H1 (cell line): ENCODE results near the gene C20orf202. TPM values are rescaled to one million over a fixed set of nuclear protein-coding genes. Genes with fewer than 3 reads are reported as not detected.

Experiments used
- BRCA1 ChIP-seq: IDR thresholded peaks from 2 replicates; pipeline ENCODE4 v1.6.1; 2012; ENCODE audit warnings: low read depth, low read length, improper control_type of control experiment
- RFX5 ChIP-seq: IDR thresholded peaks from 2 replicates; pipeline ENCODE4 v1.6.1; 2011; ENCODE audit warnings: low read depth, low read length, improper control_type of control experiment, borderline replicate concordance
- RNF2 ChIP-seq: fragments of 200-900, 300-1000 bp; sonication (generic); IDR thresholded peaks from 2 replicates; pipeline ENCODE4 v1.7.1; 2016; ENCODE audit warnings: borderline replicate concordance, low read depth, mild to moderate bottlenecking, antibody characterized with exemption, low read length; ENCODE audit not compliant: poor library complexity, severe bottlenecking; ENCODE audit errors: missing control alignments
- SAP30 ChIP-seq: fragments of 300-600 bp; sonication (generic); IDR thresholded peaks from 2 replicates; pipeline ENCODE4 v1.7.1; 2012; ENCODE audit warnings: low read length, moderate library complexity, mild to moderate bottlenecking, inconsistent platforms; ENCODE audit not compliant: insufficient read depth, insufficient replicate concordance
- polyA plus RNA-seq, 7 experiments: library from polyadenylated mRNA; depleted of rRNA in 3 of 7; stranded (reverse) in 5 of 7; unstranded in 2 of 7; fragments of >200 nt in 5 of 7; fragments of 200-250 nt in 2 of 7; gene quantifications; 1 replicate in 5 of 7; 2 replicates in 1 of 7; 4 replicates in 1 of 7; pipeline versions ENCODE4 v1.2.1 to v1.2.3, GENCODE V29; 2011 to 2013; ENCODE audit warnings: missing spikeins in 2 of 7, mixed read lengths in 2 of 7
- total RNA-seq: library from RNA; stranded (reverse); fragmentation: NEBNext Ultra II Directional; extraction: Animal tissue kit (Norgen Biotek cat#: 25700); gene quantifications from 2 replicates; pipeline ENCODE4 v1.2.1, GENCODE V29; 2021

Gene C20orf202
- total and polyA plus RNA-seq, 2 of the 8 experiments (the other 6 are each of a cell fraction or from before 2014, with no cell fraction given): 0.12 TPM; not detected in 1

GRCh38 chr20:1154226-1154625 is 49.0 kb upstream of the C20orf202 start (continued):
- no peak for TF ChIP-seq RNF2
- TF ChIP-seq SAP30: no peak
- TF ChIP-seq BRCA1: no peak
- TF ChIP-seq RFX5: no peak
